Stomach (tissue), 4 donors: ENCODE data around the gene ZNF598.

Source experiments
- EP300 ChIP-seq: sonication (generic); formaldehyde crosslinking; IDR thresholded peaks from one replicate; pipeline ENCODE4 v1.6.1; 2017; ENCODE audit warnings: antibody characterized with exemption
- POLR2A ChIP-seq, 4 donors: fragments of 450-650 bp; IDR thresholded peaks; one replicate each; pipeline ENCODE4 v1.6.1; 2016; ENCODE audit warnings: antibody characterized with exemption in 4 of 4, control low read depth in 2 of 4, mild to moderate bottlenecking in 1 of 4, moderate library complexity in 1 of 4
- TF ChIP-seq, protein P1 (sequence below), 7 experiments: fragments of 450-650 bp in 4 of 7; fragments of 200-600 bp in 3 of 7; sonication (generic) in 3 of 7; IDR thresholded peaks; one replicate each; pipeline ENCODE4 v1.5.1; 2016 to 2019; ENCODE audit warnings: antibody characterized with exemption in 7 of 7, control low read depth in 2 of 7, mild to moderate bottlenecking in 1 of 7

DNA sequence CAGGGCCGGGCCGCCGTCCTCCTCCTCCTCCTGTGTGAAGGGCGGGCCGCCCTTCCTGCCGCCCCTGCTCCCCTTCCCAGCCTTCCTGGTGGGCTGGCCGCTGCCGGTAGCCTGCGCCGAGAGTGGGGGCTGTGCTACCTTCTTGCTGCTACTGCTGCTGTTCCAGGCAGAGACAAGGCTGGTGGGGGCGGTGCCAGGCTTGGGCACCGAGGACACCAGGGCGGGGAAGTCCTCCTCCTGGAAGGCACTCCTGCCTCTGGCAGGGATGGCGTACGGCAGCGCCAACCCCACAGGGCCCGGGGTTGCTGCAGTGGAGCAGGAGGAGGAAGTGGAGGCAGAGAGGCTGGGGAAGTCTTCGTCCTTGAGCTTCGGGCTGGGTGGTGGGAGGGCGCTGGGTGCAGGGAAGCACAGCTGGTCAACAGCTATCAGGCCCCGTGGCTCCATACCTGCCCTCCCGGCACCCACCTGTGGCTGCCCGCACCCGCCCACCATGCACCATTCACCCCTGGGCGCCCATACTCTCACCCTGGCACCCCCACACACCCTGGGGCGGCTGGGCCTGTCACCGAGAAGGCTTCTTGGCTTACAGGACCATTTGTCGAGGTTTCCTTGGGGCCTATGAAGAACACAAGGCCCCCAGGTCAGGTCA, 9.6 kb downstream of the ZNF598 start:
- TF ChIP-seq, protein P1, sequence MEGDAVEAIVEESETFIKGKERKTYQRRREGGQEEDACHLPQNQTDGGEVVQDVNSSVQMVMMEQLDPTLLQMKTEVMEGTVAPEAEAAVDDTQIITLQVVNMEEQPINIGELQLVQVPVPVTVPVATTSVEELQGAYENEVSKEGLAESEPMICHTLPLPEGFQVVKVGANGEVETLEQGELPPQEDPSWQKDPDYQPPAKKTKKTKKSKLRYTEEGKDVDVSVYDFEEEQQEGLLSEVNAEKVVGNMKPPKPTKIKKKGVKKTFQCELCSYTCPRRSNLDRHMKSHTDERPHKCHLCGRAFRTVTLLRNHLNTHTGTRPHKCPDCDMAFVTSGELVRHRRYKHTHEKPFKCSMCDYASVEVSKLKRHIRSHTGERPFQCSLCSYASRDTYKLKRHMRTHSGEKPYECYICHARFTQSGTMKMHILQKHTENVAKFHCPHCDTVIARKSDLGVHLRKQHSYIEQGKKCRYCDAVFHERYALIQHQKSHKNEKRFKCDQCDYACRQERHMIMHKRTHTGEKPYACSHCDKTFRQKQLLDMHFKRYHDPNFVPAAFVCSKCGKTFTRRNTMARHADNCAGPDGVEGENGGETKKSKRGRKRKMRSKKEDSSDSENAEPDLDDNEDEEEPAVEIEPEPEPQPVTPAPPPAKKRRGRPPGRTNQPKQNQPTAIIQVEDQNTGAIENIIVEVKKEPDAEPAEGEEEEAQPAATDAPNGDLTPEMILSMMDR (IDR thresholded peaks at IDR 0.05) = no peak
- TF ChIP-seq EP300 (no peak), POLR2A (IDR thresholded peaks at IDR 0.05) (no peak)
